ENCODE measurements around the gene FAM110A. TPM values are rescaled to one million over a fixed set of nuclear protein-coding genes. Genes with fewer than 3 reads are reported as not detected.

FAM110A gene
- total and polyA plus RNA-seq, 2 donors (not counting 1 experiment from before 2014, with no cell fraction given): 15.6 to 18.4 TPM

GRCh38 chr20:870758-871157, 37.2 kb downstream of the FAM110A start:
- no peak overlapping the region for H3K4me3 Mint-ChIP-seq
- 100% methylated on average over 1 of the region's 3 CpGs for WGBS (ENCODE audit: insufficient coverage)
- H3K4me1 Mint-ChIP-seq: no peaks in the 10 kb centered on the region
- Histone ChIP-seq H3K9me3 (ENCODE audit: control extremely low read depth in 1 of 3, control insufficient read depth in 2 of 3, insufficient read depth in 1 of 3, low read length in 2 of 3) (no peaks in the 10 kb centered on the region), H4K20me1 (ENCODE audit: control insufficient read depth, insufficient read depth, low read length, poor library complexity, severe bottlenecking) (no peaks in the 10 kb centered on the region), H3K27me3 (replicated peaks in 1 of 4; ENCODE audit: control extremely low read depth in 1 of 4, control insufficient read depth in 3 of 4, insufficient read depth in 4 of 4, low read length in 3 of 4) (peaks cover 0 to 3% (median 0%) of the 10 kb centered on the region in 4 experiments), H3K4me1 (ENCODE audit: control insufficient read depth in 2 of 2, insufficient read depth in 2 of 2, low read length in 2 of 2) (no peaks in the 10 kb centered on the region), H3K36me3 (replicated peaks in 1 of 2; ENCODE audit: control extremely low read depth in 1 of 2, control insufficient read depth in 1 of 2, extremely low read depth in 1 of 2, insufficient read depth in 2 of 2, low read length in 1 of 2) (no peaks in the 10 kb centered on the region), H2AFZ (ENCODE audit: insufficient read depth, low read depth, low read length, poor library complexity, severe bottlenecking) (no peak overlapping the region), H3K4me2 (replicated peaks; ENCODE audit: low read depth, low read length, poor library complexity, severe bottlenecking) (no peak overlapping the region), H3K27ac (ENCODE audit: low read length in 2 of 2) (no peak overlapping the region), H3K9ac (ENCODE audit: low read length) (no peak overlapping the region), H3K4me3 (ENCODE audit: control extremely low read depth in 1 of 5, extremely low read depth in 1 of 5, insufficient read depth in 1 of 5, low read depth in 2 of 5, low read length in 4 of 5) (no peak overlapping the region), H3K79me2 (ENCODE audit: control insufficient read depth, insufficient read depth, low read length) (no peaks in the 10 kb centered on the region)
- CTCF ChIA-PET: no interaction called here
- H3K27me3 Mint-ChIP-seq: peaks cover 17% of the 10 kb centered on the region
- no peak overlapping the region for H3K27ac Mint-ChIP-seq
- POLR2A ChIA-PET: no interaction called here
- no peaks in the 10 kb centered on the region for H3K9me3 Mint-ChIP-seq (ENCODE audit: insufficient read depth)
- TF ChIP-seq CTCF (IDR thresholded peaks at IDR 0.05): no peak
- no peak for TF ChIP-seq EZH2 (IDR thresholded peaks at IDR 0.05; ENCODE audit: borderline replicate concordance, insufficient read depth, low read depth, low read length, poor library complexity, severe bottlenecking)
- DNase-seq (no peak), ATAC-seq (ENCODE audit: low read depth) (no peak)
- intact Hi-C loops (cut with micrococcal nuclease): no loop called here

GRCh38 chr20:871436-871835, 37.9 kb downstream of the FAM110A start:
- no peak overlapping the region for H3K27ac Mint-ChIP-seq
- no peaks in the 10 kb centered on the region for H3K4me1 ChIP-seq (ENCODE audit: control insufficient read depth in 2 of 2, insufficient read depth in 2 of 2, low read length in 2 of 2)
- no peaks in the 10 kb centered on the region for H4K20me1 ChIP-seq (ENCODE audit: control insufficient read depth, insufficient read depth, low read length, poor library complexity, severe bottlenecking)
- no peaks in the 10 kb centered on the region for H3K36me3 ChIP-seq (replicated peaks in 1 of 2; ENCODE audit: control extremely low read depth in 1 of 2, control insufficient read depth in 1 of 2, extremely low read depth in 1 of 2, insufficient read depth in 2 of 2, low read length in 1 of 2)
- intact Hi-C loops (cut with micrococcal nuclease): no loop called here
- H3K9me3 ChIP-seq (ENCODE audit: control extremely low read depth in 1 of 3, control insufficient read depth in 2 of 3, insufficient read depth in 1 of 3, low read length in 2 of 3): no peaks in the 10 kb centered on the region
- no peak for ATAC-seq (ENCODE audit: low read depth)
- H3K27ac ChIP-seq (ENCODE audit: low read length in 2 of 2): no peak overlapping the region
- CTCF ChIA-PET: no interaction called here
- H3K4me1 Mint-ChIP-seq: no peaks in the 10 kb centered on the region
- H3K27me3 Mint-ChIP-seq: peaks cover 17% of the 10 kb centered on the region
- POLR2A ChIA-PET: no interaction called here
- H3K4me3 ChIP-seq (ENCODE audit: control extremely low read depth in 1 of 5, extremely low read depth in 1 of 5, insufficient read depth in 1 of 5, low read depth in 2 of 5, low read length in 4 of 5): no peak overlapping the region
- H3K4me2 ChIP-seq (replicated peaks; ENCODE audit: low read depth, low read length, poor library complexity, severe bottlenecking): no peak overlapping the region
- TF ChIP-seq CTCF (IDR thresholded peaks at IDR 0.05) (no peak), EZH2 (IDR thresholded peaks at IDR 0.05; ENCODE audit: borderline replicate concordance, insufficient read depth, low read depth, low read length, poor library complexity, severe bottlenecking) (no peak)
- no peak overlapping the region for H3K4me3 Mint-ChIP-seq
- no peak for DNase-seq
- H3K79me2 ChIP-seq (ENCODE audit: control insufficient read depth, insufficient read depth, low read length): no peaks in the 10 kb centered on the region
- no peak overlapping the region for H3K9ac ChIP-seq (ENCODE audit: low read length)
- no peaks in the 10 kb centered on the region for H3K9me3 Mint-ChIP-seq (ENCODE audit: insufficient read depth)
- H3K27me3 ChIP-seq (replicated peaks in 1 of 4; ENCODE audit: control extremely low read depth in 1 of 4, control insufficient read depth in 3 of 4, insufficient read depth in 4 of 4, low read length in 3 of 4): peaks cover 0 to 3% (median 0%) of the 10 kb centered on the region in 4 experiments
- no peak overlapping the region for H2AFZ ChIP-seq (ENCODE audit: insufficient read depth, low read depth, low read length, poor library complexity, severe bottlenecking)

Measured in B cell (primary cell).